Upper lobe of left lung (tissue), 4 donors: ENCODE measurements around the gene HMBS.

Experiments
- CTCF ChIP-seq, 6 experiments: fragments of 450-650 bp in 4 of 6; fragments of 200-600 bp in 2 of 6; sonication (generic) in 2 of 6; IDR thresholded peaks; one replicate each; pipeline ENCODE4 v1.5.1; 2016 to 2019; ENCODE audit warnings: antibody characterized with exemption in 6 of 6
- POLR2A ChIP-seq, 4 donors: fragments of 450-650 bp; IDR thresholded peaks; one replicate each; pipeline ENCODE4 v1.5.1; 2016 to 2017; ENCODE audit warnings: antibody characterized with exemption in 4 of 4, mild to moderate bottlenecking in 2 of 4

- TF ChIP-seq POLR2A (IDR thresholded peaks at IDR 0.05) (peak in 2 of 4 donors; percentile 46 to 85), CTCF (IDR thresholded peaks at IDR 0.05) (no peak)
These were observed 17.1 kb upstream of the HMBS start, which contains the start of gene VPS11 for GRCh38 chr11:119067371-119068222.
